Central memory CD4-positive, alpha-beta T cell (primary cell): Measurements from ENCODE around the gene ACP3.

Experiments used
- DNase-seq: peaks from one replicate; pipeline ENCODE4 v3.0.0; 2022

The ACP3 gene

GRCh38 chr3:132321304-132321703, 4.1 kb downstream of the ACP3 start:
- no peak for DNase-seq

GRCh38 chr3:132325103-132325606, 7.9 kb downstream of the ACP3 start:
- no peak for DNase-seq

- no peak for DNase-seq
Measured at GRCh38 chr3:132325634-132326033, 8.4 kb downstream of the ACP3 start.

GRCh38 chr3:132326251-132326650, 9.0 kb downstream of the ACP3 start:
- DNase-seq = no peak

- DNase-seq = no peak
Measured at GRCh38 chr3:132332082-132332481, 14.9 kb downstream of the ACP3 start.

GRCh38 chr3:132332508-132332907, 15.3 kb downstream of the ACP3 start:
- no peak for DNase-seq

GRCh38 chr3:132341746-132342145, 24.5 kb downstream of the ACP3 start:
- DNase-seq = no peak

GRCh38 chr3:132342183-132342582, 25.0 kb downstream of the ACP3 start:
- DNase-seq = no peak

GRCh38 chr3:132342610-132343009, 25.4 kb downstream of the ACP3 start:
- DNase-seq = no peak

- peak; percentile 12 for DNase-seq
Measured at GRCh38 chr3:132343018-132343612, 25.9 kb downstream of the ACP3 start.

- DNase-seq = no peak
Measured at GRCh38 chr3:132344666-132345280, 27.6 kb downstream of the ACP3 start.

- no peak for DNase-seq
Measured at GRCh38 chr3:132346841-132347736, 29.9 kb downstream of the ACP3 start.

- no peak for DNase-seq
Measured at GRCh38 chr3:132347811-132348210, 30.6 kb downstream of the ACP3 start.

- no peak for DNase-seq
Measured at GRCh38 chr3:132348531-132348930, 31.3 kb downstream of the ACP3 start.

GRCh38 chr3:132350814-132351213, 33.6 kb downstream of the ACP3 start:
- no peak for DNase-seq

- no peak for DNase-seq
Measured at GRCh38 chr3:132351222-132351806, 34.1 kb downstream of the ACP3 start.

- peak; percentile 49 for DNase-seq
Measured at GRCh38 chr3:132352556-132353143, 35.4 kb downstream of the ACP3 start.

- no peak for DNase-seq
Measured at GRCh38 chr3:132354916-132355702, 37.9 kb downstream of the ACP3 start.

- no peak for DNase-seq
Measured at GRCh38 chr3:132356568-132356967, 39.4 kb downstream of the ACP3 start.

GRCh38 chr3:132360717-132361116, 43.5 kb downstream of the ACP3 start:
- DNase-seq = no peak

GRCh38 chr3:132362329-132362728, 45.1 kb downstream of the ACP3 start:
- no peak for DNase-seq

- DNase-seq = no peak
Measured at GRCh38 chr3:132368515-132368914, 51.3 kb downstream of the ACP3 start.
